OCI-LY7 (cell line): ENCODE data around the gene CFAP54. TPM values are rescaled to one million over a fixed set of nuclear protein-coding genes. Genes with fewer than 3 reads are reported as not detected.

Source experiments
- BruUV-seq: library from RNA; stranded (reverse); fragments of 400-500 nt; replicated peaks from 2 replicates; lab custom pipeline; 2021; lab: Mats Ljungman, UMichigan
- CTCF ChIA-PET: fragments of 300-600 bp; sonication (Branson Sonifier 250); formaldehyde crosslinking; loops from one replicate; lab custom pipeline; 2022; ENCODE audit warnings: antibody characterized with exemption; ENCODE audit not compliant: unreplicated experiment; lab: Charles Lee
- POLR2A ChIA-PET: fragments of 300-600 bp; sonication (Branson Sonifier 250); formaldehyde crosslinking; loops from one replicate; lab custom pipeline; 2022; ENCODE audit warnings: antibody characterized with exemption; lab: Charles Lee
- DNase-seq: peaks from one replicate; pipeline ENCODE4 v3.0.0-alpha.2; 2015; ENCODE audit warnings: low spot score
- H2AFZ ChIP-seq: fragments of 200-600 bp; sonication (generic), shearing (Covaris generic); 2 replicates; pipeline ENCODE4 v1.6.1; 2014; ENCODE audit warnings: mild to moderate bottlenecking, antibody characterized with exemption, low read length, moderate library complexity
- H3K27ac ChIP-seq: fragments of 200-600 bp; sonication (generic); 2 replicates; pipeline ENCODE4 v1.5.1; 2014; ENCODE audit warnings: mixed run types, low read depth, mild to moderate bottlenecking, moderate library complexity, low read length, inconsistent platforms; ENCODE audit not compliant: poor library complexity, severe bottlenecking
- H3K36me3 ChIP-seq: fragments of 200-600 bp; sonication (generic); 2 replicates; pipeline ENCODE4 v1.6.1; 2014; ENCODE audit warnings: mild to moderate bottlenecking, antibody characterized with exemption, low read length, moderate library complexity, mixed read lengths; ENCODE audit not compliant: insufficient read depth
- H3K4me1 ChIP-seq: fragments of 200-600 bp; sonication (generic); 2 replicates; pipeline ENCODE4 v1.5.1; 2014; ENCODE audit warnings: mild to moderate bottlenecking, low read length; ENCODE audit not compliant: insufficient read depth, poor library complexity, severe bottlenecking
- H3K4me2 ChIP-seq: fragments of 200-600 bp; sonication (generic); 2 replicates; pipeline ENCODE4 v1.6.1; 2014; ENCODE audit warnings: mild to moderate bottlenecking, low read length
- H3K4me3 ChIP-seq: fragments of 200-600 bp; sonication (generic); 2 replicates; pipeline ENCODE4 v1.5.1; 2014; ENCODE audit warnings: mild to moderate bottlenecking, low read depth, low read length; ENCODE audit not compliant: poor library complexity, severe bottlenecking
- H3K79me2 ChIP-seq: fragments of 200-600 bp; sonication (generic); 2 replicates; pipeline ENCODE4 v1.6.1; 2016; ENCODE audit warnings: low read depth, mild to moderate bottlenecking, low read length, moderate library complexity, mixed read lengths; ENCODE audit not compliant: insufficient read depth
- H3K9me2 ChIP-seq: fragments of 200-600 bp; sonication (generic); 2 replicates; pipeline ENCODE4 v1.6.1; 2016; ENCODE audit warnings: mild to moderate bottlenecking, low read length, mixed read lengths; ENCODE audit not compliant: insufficient read depth
- H3K9me3 ChIP-seq: fragments of 200-600 bp; sonication (generic); 2 replicates; pipeline ENCODE4 v1.6.1; 2014; ENCODE audit warnings: mild to moderate bottlenecking, mixed run types, low read length, mixed read lengths
- H4K20me1 ChIP-seq: fragments of 200-600 bp; sonication (generic); 2 replicates; pipeline ENCODE4 v1.6.1; 2014; ENCODE audit warnings: mild to moderate bottlenecking, antibody characterized with exemption, low read length, moderate library complexity, mixed read lengths; ENCODE audit not compliant: insufficient read depth
- CTCF ChIP-seq: fragments of 200-600 bp; sonication (generic); conservative IDR thresholded peaks from 2 replicates; pipeline ENCODE4 v1.5.1; 2014; ENCODE audit warnings: mild to moderate bottlenecking, antibody characterized with exemption, low read length, moderate library complexity, mixed read lengths
- EZH2phosphoT487 ChIP-seq: fragments of 200-600 bp; sonication (generic); IDR thresholded peaks from 2 replicates; pipeline ENCODE4 v1.6.1; 2018; ENCODE audit warnings: low read depth, borderline replicate concordance, mild to moderate bottlenecking, mixed run types, antibody characterized with exemption, low read length, moderate library complexity, mixed read lengths
- intact Hi-C: fragments of 100-400 bp; cut with micrococcal nuclease; formaldehyde crosslinking; loops from one replicate; pipeline ENCODE4 v1.10.0; 2022; ENCODE audit not compliant: unreplicated experiment
- total RNA-seq, 2 experiments: library from RNA; depleted of rRNA in 1 of 2; stranded (reverse); fragments of >200 nt in 1 of 2; shearing (Covaris generic) in 1 of 2; gene quantifications; 2 replicates each; pipeline ENCODE4 v1.2.3, GENCODE V29; 2014 to 2022

The CFAP54 gene
- total RNA-seq, 2 experiments from 2014 or later: 0.53 TPM; not detected in 1

GRCh38 chr12:96886998-96887677 lies 397.8 kb downstream of the CFAP54 start:
- CTCF ChIA-PET: no interaction called here
- no peaks in the 10 kb centered on the region for H3K9me2 ChIP-seq
- no peak for TF ChIP-seq CTCF
- no peak for TF ChIP-seq EZH2phosphoT487
- no peaks in the 10 kb centered on the region for H4K20me1 ChIP-seq
- H3K36me3 ChIP-seq: no peaks in the 10 kb centered on the region
- no peak for DNase-seq
- H3K27ac ChIP-seq: no peak overlapping the region
- H3K4me1 ChIP-seq: no peaks in the 10 kb centered on the region
- no peak overlapping the region for H3K4me3 ChIP-seq
- intact Hi-C loops: no loop called here
- H2AFZ ChIP-seq: no peak overlapping the region
- no peaks in the 10 kb centered on the region for H3K79me2 ChIP-seq
- POLR2A ChIA-PET: interaction anchor here (1.0 kb wide), 1 partner anchor 40 kb away, joined by 3 read pairs; no protein-coding TSS in a partner anchor
- no TSS peak for BruUV-seq
- H3K4me2 ChIP-seq: no peak overlapping the region
- H3K9me3 ChIP-seq: no peaks in the 10 kb centered on the region

- Histone ChIP-seq H3K27ac (no peak overlapping the region), H3K4me2 (no peak overlapping the region), H3K4me3 (no peak overlapping the region), H3K9me2 (no peaks in the 10 kb centered on the region), H3K36me3 (no peaks in the 10 kb centered on the region), H2AFZ (no peak overlapping the region), H3K4me1 (no peaks in the 10 kb centered on the region), H4K20me1 (no peaks in the 10 kb centered on the region), H3K79me2 (no peaks in the 10 kb centered on the region), H3K9me3 (no peaks in the 10 kb centered on the region)
- no peak for DNase-seq
- no TSS peak for BruUV-seq
- CTCF ChIA-PET: no interaction called here
- intact Hi-C loops: no loop called here
- POLR2A ChIA-PET: no interaction called here
- no peak for TF ChIP-seq CTCF
- TF ChIP-seq EZH2phosphoT487: no peak
Measured at GRCh38 chr12:96889273-96889933, 400.0 kb downstream of the CFAP54 start.

- no peaks in the 10 kb centered on the region for H4K20me1 ChIP-seq
- intact Hi-C loops: no loop called here
- no peak overlapping the region for H2AFZ ChIP-seq
- no peaks in the 10 kb centered on the region for H3K9me2 ChIP-seq
- no peaks in the 10 kb centered on the region for H3K36me3 ChIP-seq
- no peaks in the 10 kb centered on the region for H3K4me1 ChIP-seq
- no peak overlapping the region for H3K4me3 ChIP-seq
- ChIA-PET POLR2A (no interaction called here), CTCF (no interaction called here)
- TF ChIP-seq EZH2phosphoT487 (no peak), CTCF (no peak)
- H3K27ac ChIP-seq: no peak overlapping the region
- no TSS peak for BruUV-seq
- DNase-seq: no peak
- no peak overlapping the region for H3K4me2 ChIP-seq
- no peaks in the 10 kb centered on the region for H3K9me3 ChIP-seq
- H3K79me2 ChIP-seq: no peaks in the 10 kb centered on the region
Measured at GRCh38 chr12:96890331-96890730, 401.0 kb downstream of the CFAP54 start.
